ENCODE data around the gene KCNMB4.
"Not testable (repeated sequence)": the region's sequence is repeated elsewhere in the genome, so short reads cannot be mapped to it uniquely, and the experiment has no call there.

DNA sequence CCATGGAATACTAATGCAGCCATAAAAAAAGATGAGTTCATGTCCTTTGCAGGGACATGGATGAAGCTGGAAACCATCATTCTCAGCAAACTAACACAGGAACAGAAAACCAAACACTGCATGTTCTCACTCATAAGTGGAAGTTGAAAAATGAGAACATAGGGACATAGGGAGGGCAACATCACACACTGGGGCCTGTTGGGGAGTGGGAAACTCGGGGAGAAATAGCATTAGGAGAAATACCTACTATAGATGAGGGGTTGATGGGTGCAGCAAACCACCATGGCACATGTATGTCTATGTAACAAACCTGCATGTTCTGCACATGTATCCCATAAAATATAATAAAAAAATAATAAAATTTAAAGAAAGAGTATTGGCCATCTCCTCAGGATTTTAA is 26.5 kb downstream of the KCNMB4 start:
- TF ChIP-seq, protein P1, sequence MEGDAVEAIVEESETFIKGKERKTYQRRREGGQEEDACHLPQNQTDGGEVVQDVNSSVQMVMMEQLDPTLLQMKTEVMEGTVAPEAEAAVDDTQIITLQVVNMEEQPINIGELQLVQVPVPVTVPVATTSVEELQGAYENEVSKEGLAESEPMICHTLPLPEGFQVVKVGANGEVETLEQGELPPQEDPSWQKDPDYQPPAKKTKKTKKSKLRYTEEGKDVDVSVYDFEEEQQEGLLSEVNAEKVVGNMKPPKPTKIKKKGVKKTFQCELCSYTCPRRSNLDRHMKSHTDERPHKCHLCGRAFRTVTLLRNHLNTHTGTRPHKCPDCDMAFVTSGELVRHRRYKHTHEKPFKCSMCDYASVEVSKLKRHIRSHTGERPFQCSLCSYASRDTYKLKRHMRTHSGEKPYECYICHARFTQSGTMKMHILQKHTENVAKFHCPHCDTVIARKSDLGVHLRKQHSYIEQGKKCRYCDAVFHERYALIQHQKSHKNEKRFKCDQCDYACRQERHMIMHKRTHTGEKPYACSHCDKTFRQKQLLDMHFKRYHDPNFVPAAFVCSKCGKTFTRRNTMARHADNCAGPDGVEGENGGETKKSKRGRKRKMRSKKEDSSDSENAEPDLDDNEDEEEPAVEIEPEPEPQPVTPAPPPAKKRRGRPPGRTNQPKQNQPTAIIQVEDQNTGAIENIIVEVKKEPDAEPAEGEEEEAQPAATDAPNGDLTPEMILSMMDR (IDR thresholded peaks at IDR 0.05), result not testable (repeated sequence)
- not testable (repeated sequence) for TF ChIP-seq BCL3 (IDR thresholded peaks at IDR 0.05); CHD4 (IDR thresholded peaks at IDR 0.05; ENCODE audit: borderline replicate concordance); SMC3 (IDR thresholded peaks at IDR 0.05); PHF8 (IDR thresholded peaks at IDR 0.05; ENCODE audit: borderline replicate concordance, low read depth); RAD21 (conservative IDR thresholded peaks at IDR 0.05 in 1 of 2, IDR thresholded peaks at IDR 0.05 in 1 of 2); SREBF2 (IDR thresholded peaks at IDR 0.05); POLR2A (IDR thresholded peaks at IDR 0.05; ENCODE audit: low read length); REST (IDR thresholded peaks at IDR 0.05); EHMT2 (IDR thresholded peaks at IDR 0.05; ENCODE audit: low read depth)
- TF ChIP-seq, protein P2, sequence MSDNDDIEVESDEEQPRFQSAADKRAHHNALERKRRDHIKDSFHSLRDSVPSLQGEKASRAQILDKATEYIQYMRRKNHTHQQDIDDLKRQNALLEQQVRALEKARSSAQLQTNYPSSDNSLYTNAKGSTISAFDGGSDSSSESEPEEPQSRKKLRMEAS (IDR thresholded peaks at IDR 0.05), result not testable (repeated sequence)
